ENCODE results near the gene TIGD4. TPM values are rescaled to one million over a fixed set of nuclear protein-coding genes. Genes with fewer than 3 reads are reported as not detected.
A peak's percentile ranks its signal among the peaks of the same experiment; 100 is the strongest.

TIGD4 gene
- total RNA-seq, 1 experiment from 2014 or later, result 1.9 TPM

GRCh38 chr4:152808670-152809069 is 29.1 kb upstream of the TIGD4 start (continued):
- TF ChIP-seq ARID4B (CRISPR knock-in tag; IDR thresholded peaks at IDR 0.05; ENCODE audit: borderline replicate concordance) (no peak), USF1 (CRISPR knock-in tag; IDR thresholded peaks at IDR 0.05) (no peak), ATF6 (CRISPR knock-in tag; IDR thresholded peaks at IDR 0.05) (no peak), AFF4 (CRISPR knock-in tag; IDR thresholded peaks at IDR 0.05; ENCODE audit: borderline replicate concordance) (0 out of 2 replicates have a peak, but pooled peaks have one; percentile 64), JAZF1 (CRISPR knock-in tag; IDR thresholded peaks at IDR 0.05) (no peak), ZBTB21 (CRISPR knock-in tag; IDR thresholded peaks at IDR 0.05; ENCODE audit: borderline replicate concordance) (0 out of 2 replicates have a peak, but pooled peaks have one; percentile 71), E2F5 (CRISPR knock-in tag; IDR thresholded peaks at IDR 0.05) (no peak), ZNF423 (CRISPR knock-in tag; IDR thresholded peaks at IDR 0.05) (peak; percentile 87), USF2 (CRISPR knock-in tag; IDR thresholded peaks at IDR 0.05) (no peak), MAX (CRISPR knock-in tag; IDR thresholded peaks at IDR 0.05) (0 out of 2 replicates have a peak, but pooled peaks have one; percentile 28), FOXK1 (CRISPR knock-in tag; IDR thresholded peaks at IDR 0.05) (0 out of 2 replicates have a peak, but pooled peaks have one; percentile 33), TEAD1 (CRISPR knock-in tag; IDR thresholded peaks at IDR 0.05) (peak; percentile 83; the same call in 1 of the 2 replicates), RORB (CRISPR knock-in tag; IDR thresholded peaks at IDR 0.05) (no peak), ZNF512 (CRISPR knock-in tag; IDR thresholded peaks at IDR 0.05; ENCODE audit: borderline replicate concordance) (no peak)
